ENCODE data around the gene CKM.

The CKM gene

GRCh38 chr19:45364696-45365095 is 42.0 kb upstream of the CKM start:
- no peaks in the 10 kb centered on the region for H4K20me1 ChIP-seq (ENCODE audit: insufficient read depth, low read length)
- H3K9ac ChIP-seq (ENCODE audit: low read length), result no peak overlapping the region
- H3K79me2 ChIP-seq (ENCODE audit: low read length), result peaks cover 17% of the 10 kb centered on the region
- no peak overlapping the region for H2AFZ ChIP-seq (ENCODE audit: low read depth, low read length)
- H3K4me2 ChIP-seq (ENCODE audit: low read length), result no peak overlapping the region
- no peak for TF ChIP-seq CTCF (IDR thresholded peaks at IDR 0.05; ENCODE audit: low read depth, low read length)
- no peak for TF ChIP-seq EZH2phosphoT487 (IDR thresholded peaks at IDR 0.05; ENCODE audit: low read depth)
- peaks cover 32% of the 10 kb centered on the region for H3K36me3 ChIP-seq (replicated peaks; ENCODE audit: low read depth, low read length)
- no peak overlapping the region for H3K27ac ChIP-seq (ENCODE audit: low read length)
- H3K27me3 ChIP-seq (ENCODE audit: low read depth, low read length), result no peaks in the 10 kb centered on the region
- peaks cover 8% of the 10 kb centered on the region; the same call in 1 of the 2 replicates for H3K4me1 ChIP-seq (ENCODE audit: low read length)
- H3K9me3 ChIP-seq (ENCODE audit: insufficient read depth, low read length), result no peaks in the 10 kb centered on the region
- no peak overlapping the region for H3K4me3 ChIP-seq (ENCODE audit: low read length)

- no peak overlapping the region for H3K9ac ChIP-seq (ENCODE audit: low read length)
- peaks cover 10% of the 10 kb centered on the region for H3K79me2 ChIP-seq (ENCODE audit: low read length)
- H4K20me1 ChIP-seq (ENCODE audit: insufficient read depth, low read length), result no peaks in the 10 kb centered on the region
- no peak overlapping the region for H3K27ac ChIP-seq (ENCODE audit: low read length)
- TF ChIP-seq CTCF (IDR thresholded peaks at IDR 0.05; ENCODE audit: low read depth, low read length) (no peak), EZH2phosphoT487 (IDR thresholded peaks at IDR 0.05; ENCODE audit: low read depth) (no peak)
- no peaks in the 10 kb centered on the region for H3K27me3 ChIP-seq (ENCODE audit: low read depth, low read length)
- H3K4me3 ChIP-seq (ENCODE audit: low read length), result no peak overlapping the region
- H2AFZ ChIP-seq (ENCODE audit: low read depth, low read length), result no peak overlapping the region
- H3K4me1 ChIP-seq (ENCODE audit: low read length), result peaks cover 1% of the 10 kb centered on the region; the same call in 1 of the 2 replicates
- no peak overlapping the region for H3K4me2 ChIP-seq (ENCODE audit: low read length)
- no peaks in the 10 kb centered on the region for H3K9me3 ChIP-seq (ENCODE audit: insufficient read depth, low read length)
- H3K36me3 ChIP-seq (replicated peaks; ENCODE audit: low read depth, low read length), result peaks cover 38% of the 10 kb centered on the region
These were observed 41.3 kb upstream of the CKM start for GRCh38 chr19:45363861-45364459.

- Histone ChIP-seq H3K4me1 (ENCODE audit: low read length) (no peaks in the 10 kb centered on the region), H4K20me1 (ENCODE audit: insufficient read depth, low read length) (no peaks in the 10 kb centered on the region), H3K4me2 (ENCODE audit: low read length) (no peak overlapping the region), H2AFZ (ENCODE audit: low read depth, low read length) (no peak overlapping the region), H3K27ac (ENCODE audit: low read length) (no peak overlapping the region), H3K79me2 (ENCODE audit: low read length) (no peaks in the 10 kb centered on the region), H3K9me3 (ENCODE audit: insufficient read depth, low read length) (no peaks in the 10 kb centered on the region), H3K9ac (ENCODE audit: low read length) (no peak overlapping the region), H3K4me3 (ENCODE audit: low read length) (no peak overlapping the region), H3K36me3 (replicated peaks; ENCODE audit: low read depth, low read length) (peaks cover 44% of the 10 kb centered on the region), H3K27me3 (ENCODE audit: low read depth, low read length) (no peaks in the 10 kb centered on the region)
- TF ChIP-seq CTCF (IDR thresholded peaks at IDR 0.05; ENCODE audit: low read depth, low read length), result no peak
- TF ChIP-seq EZH2phosphoT487 (IDR thresholded peaks at IDR 0.05; ENCODE audit: low read depth), result no peak
These were observed 39.6 kb upstream of the CKM start for GRCh38 chr19:45362291-45362690.

- Histone ChIP-seq H3K9me3 (ENCODE audit: insufficient read depth, low read length) (no peaks in the 10 kb centered on the region), H4K20me1 (ENCODE audit: insufficient read depth, low read length) (no peaks in the 10 kb centered on the region), H3K79me2 (ENCODE audit: low read length) (no peaks in the 10 kb centered on the region), H3K4me1 (ENCODE audit: low read length) (no peaks in the 10 kb centered on the region), H3K4me3 (ENCODE audit: low read length) (no peak overlapping the region), H3K27me3 (ENCODE audit: low read depth, low read length) (no peaks in the 10 kb centered on the region), H3K27ac (ENCODE audit: low read length) (no peak overlapping the region), H2AFZ (ENCODE audit: low read depth, low read length) (no peak overlapping the region), H3K36me3 (replicated peaks; ENCODE audit: low read depth, low read length) (peaks cover 51% of the 10 kb centered on the region), H3K9ac (ENCODE audit: low read length) (no peak overlapping the region), H3K4me2 (ENCODE audit: low read length) (no peak overlapping the region)
- TF ChIP-seq EZH2phosphoT487 (IDR thresholded peaks at IDR 0.05; ENCODE audit: low read depth), result no peak
- TF ChIP-seq CTCF (IDR thresholded peaks at IDR 0.05; ENCODE audit: low read depth, low read length), result no peak
These were observed 38.9 kb upstream of the CKM start for GRCh38 chr19:45361608-45362007.

Data from OCI-LY3 (cell line).